ENCODE measurements around the gene MYLK4.

The MYLK4 gene

DNA sequence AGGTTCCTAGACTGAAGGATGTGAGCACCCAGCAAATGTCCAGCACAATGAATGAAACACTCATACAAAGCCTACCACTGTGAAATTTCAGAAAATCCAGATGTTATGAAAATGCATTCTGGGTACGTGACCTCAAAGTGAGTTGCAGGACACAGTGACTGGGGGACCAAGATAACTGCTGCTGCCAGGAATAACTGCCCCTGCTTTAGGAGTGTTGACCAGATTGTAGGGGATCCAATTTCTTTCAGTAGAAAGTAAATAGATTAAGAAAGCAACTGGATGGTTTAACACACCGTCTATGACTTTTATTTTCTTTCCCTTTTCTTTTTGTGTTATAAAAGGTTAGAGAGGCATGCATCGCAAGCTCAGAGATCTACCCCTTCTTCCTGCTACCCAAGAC is 29.5 kb downstream of the MYLK4 start:
- H3K4me3 ChIP-seq (replicated peaks; ENCODE audit: low read depth, low read length) = no peak overlapping the region
- DNase-seq (ENCODE audit: extremely low read depth, low read depth) = no peak
- TF ChIP-seq, protein P1, sequence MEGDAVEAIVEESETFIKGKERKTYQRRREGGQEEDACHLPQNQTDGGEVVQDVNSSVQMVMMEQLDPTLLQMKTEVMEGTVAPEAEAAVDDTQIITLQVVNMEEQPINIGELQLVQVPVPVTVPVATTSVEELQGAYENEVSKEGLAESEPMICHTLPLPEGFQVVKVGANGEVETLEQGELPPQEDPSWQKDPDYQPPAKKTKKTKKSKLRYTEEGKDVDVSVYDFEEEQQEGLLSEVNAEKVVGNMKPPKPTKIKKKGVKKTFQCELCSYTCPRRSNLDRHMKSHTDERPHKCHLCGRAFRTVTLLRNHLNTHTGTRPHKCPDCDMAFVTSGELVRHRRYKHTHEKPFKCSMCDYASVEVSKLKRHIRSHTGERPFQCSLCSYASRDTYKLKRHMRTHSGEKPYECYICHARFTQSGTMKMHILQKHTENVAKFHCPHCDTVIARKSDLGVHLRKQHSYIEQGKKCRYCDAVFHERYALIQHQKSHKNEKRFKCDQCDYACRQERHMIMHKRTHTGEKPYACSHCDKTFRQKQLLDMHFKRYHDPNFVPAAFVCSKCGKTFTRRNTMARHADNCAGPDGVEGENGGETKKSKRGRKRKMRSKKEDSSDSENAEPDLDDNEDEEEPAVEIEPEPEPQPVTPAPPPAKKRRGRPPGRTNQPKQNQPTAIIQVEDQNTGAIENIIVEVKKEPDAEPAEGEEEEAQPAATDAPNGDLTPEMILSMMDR (IDR thresholded peaks at IDR 0.05; ENCODE audit: low read depth, low read length, missing control alignments) = no peak

DNA sequence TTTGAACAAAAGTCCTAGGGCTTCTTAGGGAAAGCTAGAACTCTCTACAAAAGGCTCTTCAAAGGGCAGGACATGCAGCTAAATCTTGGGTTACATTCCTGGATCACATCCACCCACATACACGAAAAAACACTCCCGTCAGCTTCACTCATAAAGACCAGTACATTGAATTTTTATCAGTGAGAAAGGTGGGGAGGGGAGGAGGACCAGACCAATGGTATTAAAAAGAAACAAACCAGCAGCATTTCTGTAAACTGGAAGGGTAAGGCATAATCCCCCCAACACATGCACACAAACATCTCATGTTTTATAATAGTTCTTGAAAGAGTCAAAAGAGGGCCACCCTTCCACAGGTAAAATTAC is 31.6 kb downstream of the MYLK4 start:
- DNase-seq (ENCODE audit: extremely low read depth, low read depth) = no peak
- TF ChIP-seq, protein P1 (IDR thresholded peaks at IDR 0.05; ENCODE audit: low read depth, low read length, missing control alignments) = no peak
- no peak overlapping the region for H3K4me3 ChIP-seq (replicated peaks; ENCODE audit: low read depth, low read length)

DNA sequence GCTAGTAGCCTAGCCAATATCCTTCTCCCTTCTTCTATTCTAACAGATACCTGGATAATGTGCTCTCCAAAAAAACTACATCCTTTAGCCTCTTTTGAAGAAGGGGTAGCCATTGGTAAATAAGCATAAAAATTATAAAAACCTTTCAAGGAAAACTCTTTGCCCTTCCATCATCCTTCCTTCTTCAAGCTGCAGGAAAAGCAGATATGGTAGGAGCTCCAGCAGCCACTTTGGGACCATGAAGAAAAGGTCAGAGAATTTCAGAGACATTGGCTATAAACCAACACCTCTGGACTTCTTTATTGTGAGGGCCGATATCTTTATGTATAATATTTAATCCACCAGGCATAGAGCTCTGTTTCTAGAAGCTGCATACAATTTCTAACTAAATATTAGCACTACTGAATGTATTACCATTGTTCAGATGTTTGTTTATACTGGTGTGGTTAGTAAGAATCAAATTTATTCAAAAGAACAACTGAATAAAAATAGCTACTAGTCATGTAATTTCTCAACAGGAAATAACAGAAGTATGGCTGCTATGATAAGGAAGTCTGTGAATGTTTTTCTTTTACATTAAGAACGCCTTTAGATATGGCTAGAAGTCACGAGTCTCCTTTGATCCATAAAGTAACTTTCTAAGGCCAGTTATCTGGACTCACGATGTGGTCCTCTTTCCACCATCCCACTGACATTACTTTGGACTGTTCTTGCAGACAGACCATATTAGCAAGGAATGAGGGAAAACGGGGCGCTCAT is 32.2 kb downstream of the MYLK4 start:
- TF ChIP-seq, protein P1 (IDR thresholded peaks at IDR 0.05; ENCODE audit: low read depth, low read length, missing control alignments) = no peak
- DNase-seq (ENCODE audit: extremely low read depth, low read depth) = no peak
- no peak overlapping the region for H3K4me3 ChIP-seq (replicated peaks; ENCODE audit: low read depth, low read length)

DNA sequence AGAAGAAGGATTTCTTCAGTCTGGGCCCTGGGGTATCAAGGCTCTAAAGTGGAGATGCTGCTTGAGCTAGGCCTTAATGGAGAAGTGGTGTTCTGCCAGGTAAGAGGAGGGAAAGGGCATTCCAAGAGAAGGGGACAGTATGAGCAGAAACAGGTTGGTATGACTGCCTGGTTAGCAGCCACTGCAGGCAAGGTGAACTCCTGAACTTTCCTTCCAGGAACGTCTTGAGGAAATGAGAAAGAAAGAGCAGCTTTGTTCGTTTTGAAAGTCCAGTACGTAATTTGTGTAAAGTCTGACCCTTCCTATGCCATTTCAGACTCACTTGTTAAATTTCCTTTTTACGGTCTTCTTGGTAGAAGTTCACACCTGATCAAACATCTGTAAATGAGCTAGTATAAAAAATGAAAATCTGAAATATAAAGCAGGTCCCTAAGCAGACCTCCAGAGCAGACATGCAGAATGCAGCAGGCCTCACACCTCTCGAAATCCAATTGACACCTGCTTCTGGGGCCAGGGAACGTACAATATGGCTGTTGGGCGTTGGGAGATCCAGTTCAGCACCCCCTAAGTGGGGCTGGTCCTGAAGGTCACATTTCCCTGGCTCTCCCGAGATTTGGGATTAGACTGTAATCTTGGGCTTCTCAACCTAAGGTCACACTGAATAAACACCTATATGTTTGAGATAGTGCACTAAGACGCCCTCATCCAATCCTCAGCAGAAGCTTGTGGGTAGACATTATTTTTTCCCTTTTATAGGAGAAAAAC is 33.6 kb downstream of the MYLK4 start:
- no peak overlapping the region for H3K4me3 ChIP-seq (replicated peaks; ENCODE audit: low read depth, low read length)
- DNase-seq (ENCODE audit: extremely low read depth, low read depth) = no peak
- TF ChIP-seq, protein P1 (IDR thresholded peaks at IDR 0.05; ENCODE audit: low read depth, low read length, missing control alignments) = no peak

DNA sequence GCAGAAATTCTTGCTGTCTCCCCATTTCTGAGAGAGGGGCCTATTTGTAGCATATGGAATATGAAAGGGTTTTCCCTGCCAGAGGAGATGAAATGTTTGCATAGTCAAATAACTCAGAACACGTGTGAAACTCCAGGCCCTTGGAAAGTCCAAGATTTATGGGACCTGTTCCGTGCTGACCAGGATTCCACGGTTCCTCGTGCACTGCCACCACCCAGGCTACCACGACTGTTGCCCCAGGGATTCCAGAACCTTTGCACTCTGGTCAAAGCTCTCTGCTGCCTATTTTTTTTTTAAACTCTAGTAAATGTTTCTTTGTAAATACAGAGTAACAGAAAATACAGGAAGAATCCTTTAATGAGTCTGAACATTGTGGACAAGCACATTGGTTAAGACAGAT is 35.0 kb downstream of the MYLK4 start:
- TF ChIP-seq, protein P1 (IDR thresholded peaks at IDR 0.05; ENCODE audit: low read depth, low read length, missing control alignments) = no peak
- DNase-seq (ENCODE audit: extremely low read depth, low read depth) = no peak
- no peak overlapping the region for H3K4me3 ChIP-seq (replicated peaks; ENCODE audit: low read depth, low read length)

DNA sequence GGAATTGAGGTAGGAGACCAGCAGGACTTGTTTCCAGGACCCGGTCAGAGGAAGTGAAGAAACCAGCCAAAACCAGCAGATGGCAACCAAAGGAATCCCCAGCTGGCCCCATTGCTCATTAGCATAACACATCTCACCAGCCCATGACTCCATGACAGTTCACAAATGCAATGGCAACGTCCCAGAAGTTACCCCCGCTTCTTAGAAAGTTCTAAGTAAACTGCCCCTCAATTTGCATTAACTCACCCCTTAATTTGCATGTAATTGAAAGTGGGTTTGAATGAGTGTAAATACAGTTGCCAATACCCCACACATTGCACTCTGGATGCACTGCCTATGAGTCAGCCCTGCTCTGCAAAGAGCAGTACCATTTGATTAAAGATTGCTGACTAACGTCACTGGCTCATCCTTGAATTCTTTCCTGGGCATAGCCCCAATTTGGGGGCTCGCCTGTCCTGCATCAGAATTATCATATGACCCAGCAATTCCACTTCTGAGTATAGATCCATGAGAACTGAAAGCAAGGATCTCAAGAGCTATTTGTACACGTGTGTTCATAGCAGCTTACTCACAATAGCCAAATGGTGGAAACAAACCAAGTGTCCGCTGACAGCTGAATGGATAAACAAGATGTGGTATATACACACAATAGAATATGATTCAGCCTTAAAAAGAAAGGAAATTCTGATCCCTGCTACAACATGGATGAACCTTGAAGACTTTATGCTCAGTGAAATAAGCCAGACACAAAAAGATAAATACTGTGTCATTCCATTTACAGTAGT is 36.4 kb downstream of the MYLK4 start:
- TF ChIP-seq, protein P1 (IDR thresholded peaks at IDR 0.05; ENCODE audit: low read depth, low read length, missing control alignments) = no peak
- H3K4me3 ChIP-seq (replicated peaks; ENCODE audit: low read depth, low read length) = no peak overlapping the region
- DNase-seq (ENCODE audit: extremely low read depth, low read depth) = peak; percentile 29
